HepG2 (cell line): ENCODE measurements around the gene JTB. TPM values are rescaled to one million over a fixed set of nuclear protein-coding genes. Genes with fewer than 3 reads are reported as not detected.

Experiments used
- HNRNPUL1 ChIP-seq: fragments of 200-400 bp; formaldehyde crosslinking; IDR thresholded peaks from 2 replicates; pipeline ENCODE4 v1.6.1; 2017; ENCODE audit warnings: low read depth, mild to moderate bottlenecking, low read length, moderate library complexity
- MAFK ChIP-seq, 2 experiments: IDR thresholded peaks in 1 of 2; conservative IDR thresholded peaks in 1 of 2; 2 replicates each; pipeline ENCODE4 v1.6.1; 2011; ENCODE audit warnings: improper control_type of control experiment in 2 of 2, low read length in 2 of 2
- NCOA1 ChIP-seq: sonication (generic); formaldehyde crosslinking; IDR thresholded peaks from 2 replicates; pipeline ENCODE4 v1.9.0; 2021; ENCODE audit warnings: missing genetic modification reagents
- NFIB ChIP-seq: sonication (generic); formaldehyde crosslinking; IDR thresholded peaks from 2 replicates; pipeline ENCODE4 v1.9.0; 2021; ENCODE audit warnings: missing genetic modification reagents, mild to moderate bottlenecking, borderline replicate concordance
- SMYD3 ChIP-seq: sonication (generic); formaldehyde crosslinking; IDR thresholded peaks from 2 replicates; pipeline ENCODE4 v1.8.1; 2023; ENCODE audit warnings: mild to moderate bottlenecking, missing genetic modification reagents
- TSC22D2 ChIP-seq: sonication (generic); formaldehyde crosslinking; IDR thresholded peaks from 2 replicates; pipeline ENCODE4 v1.5.1; 2020; ENCODE audit warnings: missing genetic modification reagents, mild to moderate bottlenecking, borderline replicate concordance
- ZNF142 ChIP-seq: sonication (generic); formaldehyde crosslinking; IDR thresholded peaks from 2 replicates; pipeline ENCODE4 v1.4.0; 2020; ENCODE audit warnings: missing genetic modification reagents
- ZNF260 ChIP-seq: sonication (generic); formaldehyde crosslinking; IDR thresholded peaks from 2 replicates; pipeline ENCODE4 v1.4.0; 2020; ENCODE audit warnings: missing genetic modification reagents, low read depth, mild to moderate bottlenecking, borderline replicate concordance
- ZNF34 ChIP-seq: sonication (generic); formaldehyde crosslinking; IDR thresholded peaks from 2 replicates; pipeline ENCODE4 v1.4.0; 2020; ENCODE audit warnings: mild to moderate bottlenecking, missing genetic modification reagents, borderline replicate concordance
- ZNF580 ChIP-seq: IDR thresholded peaks from 2 replicates; pipeline ENCODE4 v1.6.1; 2016; ENCODE audit warnings: low read depth, borderline replicate concordance
- ZNF674 ChIP-seq: sonication (generic); formaldehyde crosslinking; IDR thresholded peaks from 2 replicates; pipeline ENCODE4 v1.5.0; 2020; ENCODE audit warnings: low read depth, mild to moderate bottlenecking, missing genetic modification reagents
- ZNF7 ChIP-seq: IDR thresholded peaks from 2 replicates; pipeline ENCODE4 v1.6.1; 2016; ENCODE audit warnings: missing biosample characterization, missing genetic modification reagents
- ZUFSP ChIP-seq: sonication (generic); formaldehyde crosslinking; IDR thresholded peaks from 2 replicates; pipeline ENCODE4 v1.9.0; 2021; ENCODE audit warnings: missing genetic modification reagents, mild to moderate bottlenecking, borderline replicate concordance
- polyA plus RNA-seq, 8 experiments: library from polyadenylated mRNA; depleted of rRNA in 3 of 8; stranded (reverse) in 7 of 8; unstranded in 1 of 8; fragments of >200 nt; fragmentation: Illumina TruSeq in 4 of 8; extraction: Trizol in 4 of 8; gene quantifications; 2 replicates each; pipeline versions ENCODE4 v1.2.1 to v1.2.3, GENCODE V29; 2011 to 2016; ENCODE audit warnings: low read depth in 4 of 8, missing spikeins in 1 of 8, mixed read lengths in 1 of 8; ENCODE audit not compliant: insufficient read depth in 1 of 8
- total RNA-seq, 5 experiments: library from RNA; depleted of rRNA; stranded (reverse); fragments of >200 nt; fragmentation: Illumina TruSeq; extraction: Trizol; gene quantifications; 2 replicates each; pipeline ENCODE4 v1.2.3, GENCODE V29; 2016; ENCODE audit warnings: low read depth in 1 of 5
- TF ChIP-seq, protein P1 (sequence below): sonication (generic); formaldehyde crosslinking; IDR thresholded peaks from 2 replicates; pipeline ENCODE4 v1.8.1; 2022; ENCODE audit warnings: low read depth, mild to moderate bottlenecking, missing genetic modification reagents

The JTB gene
- total and polyA plus RNA-seq, 2 of the 13 experiments (the other 11 are each of a cell fraction or from before 2014, with no cell fraction given), result 96.7 to 99.2 TPM

GRCh38 chr1:153958111-153958960, 19.1 kb downstream of the JTB start, which contains the start of gene CRTC2 (continued):
- TF ChIP-seq ZNF580, result peak; percentile 71; the same call in 1 of the 2 replicates
- peak; percentile 79 for TF ChIP-seq ZNF142
- no peak for TF ChIP-seq ZNF34
- TF ChIP-seq MAFK (conservative IDR thresholded peaks at IDR 0.05 in 1 of 2, IDR thresholded peaks at IDR 0.05 in 1 of 2; ENCODE audit: low read length in 2 of 2), result 0 out of 4 replicates have a peak, but pooled peaks of 1 of the 2 experiments have one; percentile 10
- 0 out of 2 replicates have a peak, but pooled peaks have one; percentile 18 for TF ChIP-seq SMYD3 (CRISPR knock-in tag)
- TF ChIP-seq ZNF260, result no peak
- TF ChIP-seq ZUFSP (CRISPR knock-in tag), result no peak
- TF ChIP-seq, protein P1, sequence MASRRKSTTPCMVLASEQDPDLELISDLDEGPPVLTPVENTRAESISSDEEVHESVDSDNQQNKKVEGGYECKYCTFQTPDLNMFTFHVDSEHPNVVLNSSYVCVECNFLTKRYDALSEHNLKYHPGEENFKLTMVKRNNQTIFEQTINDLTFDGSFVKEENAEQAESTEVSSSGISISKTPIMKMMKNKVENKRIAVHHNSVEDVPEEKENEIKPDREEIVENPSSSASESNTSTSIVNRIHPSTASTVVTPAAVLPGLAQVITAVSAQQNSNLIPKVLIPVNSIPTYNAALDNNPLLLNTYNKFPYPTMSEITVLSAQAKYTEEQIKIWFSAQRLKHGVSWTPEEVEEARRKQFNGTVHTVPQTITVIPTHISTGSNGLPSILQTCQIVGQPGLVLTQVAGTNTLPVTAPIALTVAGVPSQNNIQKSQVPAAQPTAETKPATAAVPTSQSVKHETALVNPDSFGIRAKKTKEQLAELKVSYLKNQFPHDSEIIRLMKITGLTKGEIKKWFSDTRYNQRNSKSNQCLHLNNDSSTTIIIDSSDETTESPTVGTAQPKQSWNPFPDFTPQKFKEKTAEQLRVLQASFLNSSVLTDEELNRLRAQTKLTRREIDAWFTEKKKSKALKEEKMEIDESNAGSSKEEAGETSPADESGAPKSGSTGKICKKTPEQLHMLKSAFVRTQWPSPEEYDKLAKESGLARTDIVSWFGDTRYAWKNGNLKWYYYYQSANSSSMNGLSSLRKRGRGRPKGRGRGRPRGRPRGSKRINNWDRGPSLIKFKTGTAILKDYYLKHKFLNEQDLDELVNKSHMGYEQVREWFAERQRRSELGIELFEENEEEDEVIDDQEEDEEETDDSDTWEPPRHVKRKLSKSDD (CRISPR knock-in tag), result no peak
- TF ChIP-seq HNRNPUL1, result no peak
- TF ChIP-seq ZNF674 (CRISPR knock-in tag), result no peak
- no peak for TF ChIP-seq NFIB (CRISPR knock-in tag)
- TF ChIP-seq ZNF7 (CRISPR knock-in tag), result no peak
- TF ChIP-seq TSC22D2 (CRISPR knock-in tag), result no peak
- no peak for TF ChIP-seq NCOA1 (CRISPR knock-in tag)
